HEK293T (cell line): ENCODE results near the gene SCYL1.

Source experiments
- CTCF ChIA-PET: fragments of 350-600 bp; formaldehyde crosslinking; extraction: SDS; loops from one replicate; lab custom pipeline; 2021; ENCODE audit warnings: antibody characterized with exemption, inconsistent platforms; lab: Yijun Ruan, JAX
- POLR2A ChIA-PET: fragments of 350-600 bp; formaldehyde crosslinking; extraction: SDS; loops from one replicate; lab custom pipeline; 2020; ENCODE audit warnings: antibody characterized with exemption, inconsistent platforms; lab: Yijun Ruan, JAX
- DNase-seq: peaks from one replicate; pipeline ENCODE4 v3.0.0; 2012; ENCODE audit warnings: mixed read lengths; ENCODE audit errors: extremely low spot score
- ARNT ChIP-seq: fragments of 450-650 bp; IDR thresholded peaks from 2 replicates; pipeline ENCODE4 v1.6.1; 2017; ENCODE audit warnings: mild to moderate bottlenecking
- BHLHE40 ChIP-seq: fragments of 450-650 bp; IDR thresholded peaks from 2 replicates; pipeline ENCODE4 v1.6.1; 2016; ENCODE audit warnings: mild to moderate bottlenecking, moderate library complexity, borderline replicate concordance
- CTBP1 ChIP-seq: fragments of 450-650 bp; IDR thresholded peaks from 2 replicates; pipeline ENCODE4 v1.6.1; 2016; ENCODE audit warnings: borderline replicate concordance
- ELF4 ChIP-seq: fragments of 450-650 bp; IDR thresholded peaks from 2 replicates; pipeline ENCODE4 v1.6.1; 2017; ENCODE audit warnings: antibody characterized with exemption
- FOXA1 ChIP-seq: fragments of 450-650 bp; IDR thresholded peaks from 2 replicates; pipeline ENCODE4 v1.6.1; 2016; ENCODE audit warnings: mild to moderate bottlenecking
- FOXK2 ChIP-seq: fragments of 450-650 bp; IDR thresholded peaks from 2 replicates; pipeline ENCODE4 v1.6.1; 2016; ENCODE audit warnings: mild to moderate bottlenecking
- FOXM1 ChIP-seq: fragments of 450-650 bp; IDR thresholded peaks from 2 replicates; pipeline ENCODE4 v1.6.1; 2017; ENCODE audit warnings: mild to moderate bottlenecking, borderline replicate concordance
- HDGF ChIP-seq: fragments of 450-650 bp; IDR thresholded peaks from 2 replicates; pipeline ENCODE4 v1.6.1; 2017; ENCODE audit warnings: antibody characterized with exemption, borderline replicate concordance
- L3MBTL2 ChIP-seq: fragments of 450-650 bp; conservative IDR thresholded peaks from 2 replicates; pipeline ENCODE4 v1.6.1; 2016; ENCODE audit warnings: mild to moderate bottlenecking
- LEF1 ChIP-seq: fragments of 450-650 bp; IDR thresholded peaks from 2 replicates; pipeline ENCODE4 v1.6.1; 2017; ENCODE audit warnings: mild to moderate bottlenecking, borderline replicate concordance
- NFRKB ChIP-seq: fragments of 450-650 bp; IDR thresholded peaks from 2 replicates; pipeline ENCODE4 v1.6.1; 2016; ENCODE audit warnings: mild to moderate bottlenecking, moderate library complexity
- PKNOX1 ChIP-seq: fragments of 450-650 bp; IDR thresholded peaks from 2 replicates; pipeline ENCODE4 v1.6.1; 2016
- SP1 ChIP-seq: fragments of 450-650 bp; IDR thresholded peaks from 2 replicates; pipeline ENCODE4 v1.6.1; 2017
- SUZ12 ChIP-seq: fragments of 450-650 bp; IDR thresholded peaks from 2 replicates; pipeline ENCODE4 v1.6.1; 2016; ENCODE audit warnings: mild to moderate bottlenecking
- TARDBP ChIP-seq: fragments of 450-650 bp; IDR thresholded peaks from 2 replicates; pipeline ENCODE4 v1.6.1; 2016
- ZNF384 ChIP-seq: fragments of 450-650 bp; IDR thresholded peaks from 2 replicates; pipeline ENCODE4 v1.6.1; 2016

The SCYL1 gene

DNA sequence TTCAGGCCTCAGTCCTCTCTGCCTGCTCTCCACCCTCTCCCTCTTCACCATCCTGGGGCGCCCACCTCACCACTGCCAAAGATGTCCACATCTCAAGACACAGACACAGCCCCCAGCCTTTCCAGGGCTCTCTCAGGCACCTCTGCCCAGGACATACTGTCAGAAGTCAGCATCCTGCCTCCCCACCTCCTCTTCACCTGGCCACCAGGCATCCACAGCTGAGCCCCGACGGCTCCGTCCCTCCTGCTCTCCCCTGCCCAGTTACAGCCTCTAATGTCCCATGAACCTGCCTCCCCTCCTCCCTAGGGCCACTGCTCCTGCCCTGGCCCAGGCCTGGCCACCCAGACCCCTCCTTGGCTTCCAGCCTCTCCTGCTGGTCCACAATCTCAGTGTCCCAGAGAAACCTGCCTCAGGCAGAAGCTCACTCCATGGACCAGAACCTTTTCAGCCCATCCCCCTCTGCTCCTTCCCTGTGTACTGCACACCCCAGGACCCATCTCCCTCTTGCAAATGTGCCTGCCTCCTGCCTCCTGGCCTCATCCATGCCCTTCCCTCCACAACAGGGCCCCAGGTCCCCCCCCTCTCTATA lies 30.1 kb downstream of the SCYL1 start:
- TF ChIP-seq SUZ12 (no peak), CTBP1 (no peak), PKNOX1 (no peak), SP1 (no peak), FOXK2 (no peak), LEF1 (no peak), FOXM1 (no peak), ELF4 (no peak), ZNF384 (no peak), ARNT (no peak), FOXA1 (no peak), TARDBP (no peak), HDGF (no peak)
- ChIA-PET CTCF (interaction anchor here (0.8 kb wide), 1 partner anchor 14 kb away, joined by 4 read pairs; no protein-coding TSS in a partner anchor), POLR2A (interaction anchor here (1.4 kb wide), 1 partner anchor 15 kb away, joined by 6 read pairs; the partner anchor contains the start of gene ZNRD2)
- no peak for DNase-seq

- TF ChIP-seq FOXM1, result no peak
- no peak for TF ChIP-seq NFRKB
- no peak for TF ChIP-seq LEF1
- no peak for TF ChIP-seq ELF4
- TF ChIP-seq SUZ12, result no peak
- no peak for TF ChIP-seq TARDBP
- no peak for TF ChIP-seq CTBP1
- TF ChIP-seq FOXA1, result no peak
- TF ChIP-seq ARNT, result no peak
- TF ChIP-seq HDGF, result no peak
- CTCF ChIA-PET, result interaction anchor here (0.8 kb wide), 1 partner anchor 15 kb away, joined by 4 read pairs; no protein-coding TSS in a partner anchor
- no peak for DNase-seq
- POLR2A ChIA-PET, result interaction anchor here (1.4 kb wide), 1 partner anchor 14 kb away, joined by 6 read pairs; the partner anchor contains the start of gene ZNRD2
Observed at GRCh38 chr11:65555693-65556231, 30.9 kb downstream of the SCYL1 start.

DNA sequence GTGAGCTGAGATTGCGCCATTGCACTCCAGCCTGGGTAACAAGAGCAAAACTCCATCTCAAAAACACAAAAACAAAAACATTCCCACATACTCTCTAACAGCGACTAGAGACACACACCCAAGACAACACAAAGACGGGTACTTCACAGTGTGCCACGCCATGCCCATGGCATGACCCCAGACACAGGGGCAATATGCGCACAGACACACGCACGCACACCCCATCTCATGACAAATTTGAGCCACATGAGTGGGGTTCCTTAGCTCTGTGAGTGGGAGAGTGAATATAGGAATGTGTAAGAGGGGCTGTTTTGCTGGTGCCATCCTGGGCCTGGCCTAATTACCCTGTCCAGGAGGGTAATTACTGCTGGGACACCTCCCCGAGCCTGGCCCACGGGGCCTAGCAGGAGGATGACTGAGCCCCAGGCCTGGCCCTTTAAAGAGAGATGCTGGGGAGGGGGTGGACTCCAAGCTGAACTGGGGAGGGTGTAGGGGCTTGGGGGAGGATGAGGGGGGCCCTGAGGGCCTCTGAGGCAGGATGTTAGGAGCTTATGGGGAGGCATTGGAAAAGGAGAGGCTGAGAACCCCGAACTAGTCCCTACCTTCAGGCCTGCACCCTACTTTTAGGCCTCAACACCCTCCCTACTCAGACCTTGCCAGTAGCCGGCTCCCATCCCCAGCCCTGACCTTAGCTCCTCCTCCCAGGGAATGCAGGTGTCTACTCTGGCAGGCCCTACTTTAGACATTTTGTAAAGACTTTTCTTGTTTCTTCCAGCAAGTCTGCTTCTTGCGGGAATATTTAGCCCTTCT lies 31.8 kb downstream of the SCYL1 start:
- TF ChIP-seq BHLHE40 (no peak), FOXA1 (no peak), ZNF384 (no peak), SUZ12 (no peak), FOXM1 (no peak), L3MBTL2 (no peak), HDGF (no peak), TARDBP (no peak), FOXK2 (no peak), PKNOX1 (no peak), ELF4 (no peak), SP1 (no peak), NFRKB (no peak), CTBP1 (no peak), ARNT (no peak), LEF1 (no peak)
- POLR2A ChIA-PET, result interaction anchor here (0.9 to 1.4 kb wide), 4 partner anchors 14 to 134 kb away, joined by 3 to 8 read pairs (median 4); partner anchors contain the start of genes NEAT1, SCYL1 and ZNRD2
- CTCF ChIA-PET, result interaction anchor here (0.6 to 0.9 kb wide), 2 partner anchors 37 to 807 kb away, joined by 4 to 5 read pairs; no protein-coding TSS in a partner anchor
- no peak for DNase-seq

DNA sequence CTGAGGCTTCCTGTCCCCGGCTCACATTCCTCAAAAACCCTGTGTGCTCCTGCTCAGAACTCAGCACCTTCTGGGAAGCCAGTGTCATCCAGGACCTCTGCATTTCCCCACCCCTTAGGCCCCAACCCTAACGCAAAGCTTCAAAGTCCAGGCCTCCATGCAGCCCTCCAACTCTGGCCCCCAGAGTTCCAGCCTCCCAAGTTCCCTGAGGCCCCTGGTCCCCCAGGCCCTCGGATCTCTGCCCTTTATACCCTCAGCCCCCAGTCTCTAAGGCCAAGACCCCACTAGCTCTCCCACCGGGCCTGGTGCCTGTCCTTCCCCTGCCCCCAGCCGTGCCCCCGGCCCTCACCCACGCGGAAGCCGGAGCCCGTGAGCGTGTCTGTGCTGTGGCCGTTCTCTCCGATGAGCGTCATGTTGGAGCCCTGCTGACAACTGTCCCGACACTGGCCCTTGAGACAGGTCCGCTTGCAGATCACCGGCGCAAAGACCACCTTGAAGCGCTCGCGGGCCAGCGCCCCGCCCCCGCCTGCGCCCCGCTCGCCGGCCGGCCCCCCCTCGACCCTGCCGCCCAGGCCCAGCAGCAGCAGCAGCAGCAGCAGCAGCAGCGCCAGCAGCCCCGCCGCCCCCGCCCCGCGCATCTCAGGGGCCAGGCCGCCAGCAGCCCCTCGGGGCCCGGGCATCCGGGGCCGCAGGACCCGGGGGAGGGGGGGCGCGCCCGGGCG lies 32.6 kb downstream of the SCYL1 start:
- TF ChIP-seq ARNT, result no peak
- 0 out of 2 replicates have a peak, but pooled peaks have one; percentile 25 for TF ChIP-seq L3MBTL2
- ChIA-PET CTCF (interaction anchor here (0.9 kb wide), 1 partner anchor 37 kb away, joined by 5 read pairs; no protein-coding TSS in a partner anchor), POLR2A (interaction anchor here (0.9 to 1.4 kb wide), 4 partner anchors 13 to 135 kb away, joined by 3 to 8 read pairs (median 4); partner anchors contain the start of genes NEAT1, SCYL1 and ZNRD2)
- DNase-seq, result no peak

DNA sequence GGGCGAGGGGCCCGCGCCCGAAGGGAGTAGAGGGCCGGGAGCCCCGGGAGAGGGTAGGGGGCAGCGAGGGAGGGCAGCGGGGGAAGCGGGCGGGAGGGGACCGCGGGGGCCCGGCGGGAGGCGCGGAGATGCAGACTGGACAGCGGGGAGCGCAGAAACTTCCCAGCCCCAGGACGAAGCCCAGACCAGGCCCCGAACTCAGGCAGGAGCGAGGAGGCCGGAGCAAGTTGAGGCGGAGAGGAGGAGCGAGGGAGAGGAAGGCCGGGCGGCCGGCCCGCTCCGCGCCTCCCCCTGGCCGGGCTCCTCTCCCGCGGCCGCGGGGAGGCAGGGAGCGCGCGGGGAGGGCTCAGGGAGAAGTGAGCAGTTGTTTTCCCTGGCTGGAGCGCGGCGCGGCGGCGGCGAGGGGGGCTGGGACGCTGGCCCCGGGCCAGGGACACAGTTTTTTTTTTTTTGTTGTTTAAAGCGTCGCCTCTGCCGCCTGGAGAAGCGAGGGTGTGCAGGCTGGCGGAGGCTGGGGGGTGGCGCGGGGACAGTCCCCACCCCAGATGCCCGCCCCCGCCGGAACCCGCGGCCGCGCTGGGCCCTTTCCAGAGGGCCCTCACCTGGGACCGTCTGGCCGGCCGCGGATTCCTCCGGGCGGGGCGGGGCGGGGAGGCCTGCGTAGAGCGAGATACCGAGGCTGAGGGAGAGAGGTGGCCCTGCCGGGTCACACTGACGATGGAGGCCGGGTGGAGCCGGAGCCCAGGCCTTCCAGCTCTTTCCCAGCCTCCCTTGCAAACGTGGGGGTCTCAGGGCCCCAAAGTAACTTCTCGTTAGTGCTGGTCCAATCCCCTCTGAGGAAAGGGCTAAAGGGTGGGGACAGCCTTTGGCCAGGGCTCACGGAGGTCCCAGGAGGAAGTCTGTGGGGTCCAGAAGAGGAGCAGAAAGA lies 33.4 kb downstream of the SCYL1 start, which contains the start of gene LTBP3:
TSS of gene LTBP3 (minus strand) at position 358 of the 928 bp plus-strand sequence. CDS start 400 bp downstream, outside the sequence.
- DNase-seq, result peak; percentile 67
- ChIA-PET CTCF (interaction anchor here (0.6 to 2.2 kb wide), 3 partner anchors 12 to 92 kb away, joined by 5 to 11 read pairs (median 7); partner anchors contain the start of gene ZNRD2), POLR2A (interaction anchor here (0.7 to 3.7 kb wide), 9 partner anchors 12 to 330 kb away, joined by 3 to 47 read pairs (median 4); partner anchors contain the start of genes EHBP1L1, FAM89B, FIBP and MALAT1)
- TF ChIP-seq BHLHE40, result no peak
